Measurements from ENCODE around the gene CCDC190. TPM values are rescaled to one million over a fixed set of nuclear protein-coding genes. Genes with fewer than 3 reads are reported as not detected.

CCDC190 gene
- total RNA-seq, 6 experiments from 2014 or later, result 0.07 to 0.21 (median 0.14) TPM; not detected in 3

DNA sequence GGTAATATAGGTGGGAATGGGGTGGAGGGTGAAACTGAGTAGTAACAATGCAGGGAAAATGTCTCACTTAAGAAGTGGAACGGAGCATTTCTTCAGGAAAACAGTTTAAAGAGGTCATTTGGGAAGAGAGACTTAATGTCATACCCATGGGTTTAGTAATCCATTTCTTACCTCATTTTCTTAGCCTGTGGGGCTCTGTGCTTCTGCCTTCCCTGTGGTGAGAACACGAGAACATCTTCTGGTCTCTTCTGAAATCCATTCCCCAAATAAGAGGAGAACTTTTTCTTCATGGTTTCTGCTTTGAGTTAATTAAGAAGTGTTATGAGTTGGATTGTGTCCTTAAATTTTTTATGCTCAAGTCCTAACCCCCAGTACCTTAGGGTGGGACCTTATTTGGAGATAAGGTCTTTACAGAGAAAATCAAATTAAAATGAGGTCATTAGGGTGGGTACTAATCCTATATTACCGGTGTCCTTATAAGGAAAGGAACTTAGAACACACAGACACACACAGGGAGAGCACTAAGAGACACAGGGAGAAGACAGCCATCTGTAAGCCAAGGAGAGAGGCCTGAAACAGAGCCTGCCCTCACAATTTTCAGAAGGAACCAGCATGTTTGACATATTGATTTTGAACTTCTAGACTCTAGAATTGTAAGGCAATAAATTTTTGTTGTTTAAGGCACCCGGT, 5.4 kb downstream of the CCDC190 start:
- Mint-ChIP-seq H3K27ac (peak overlapping the region; percentile 80), H3K36me3 (ENCODE audit: low read depth) (no peaks in the 10 kb centered on the region), H3K4me3 (peak overlapping the region; percentile 53), H3K4me1 (ENCODE audit: low read depth) (peaks cover 55% of the 10 kb centered on the region), H3K27me3 (ENCODE audit: insufficient read depth) (peaks cover 6% of the 10 kb centered on the region), H3K9me3 (no peaks in the 10 kb centered on the region)
- DNase-seq, result peak; percentile 62
- TF ChIP-seq, protein P1, sequence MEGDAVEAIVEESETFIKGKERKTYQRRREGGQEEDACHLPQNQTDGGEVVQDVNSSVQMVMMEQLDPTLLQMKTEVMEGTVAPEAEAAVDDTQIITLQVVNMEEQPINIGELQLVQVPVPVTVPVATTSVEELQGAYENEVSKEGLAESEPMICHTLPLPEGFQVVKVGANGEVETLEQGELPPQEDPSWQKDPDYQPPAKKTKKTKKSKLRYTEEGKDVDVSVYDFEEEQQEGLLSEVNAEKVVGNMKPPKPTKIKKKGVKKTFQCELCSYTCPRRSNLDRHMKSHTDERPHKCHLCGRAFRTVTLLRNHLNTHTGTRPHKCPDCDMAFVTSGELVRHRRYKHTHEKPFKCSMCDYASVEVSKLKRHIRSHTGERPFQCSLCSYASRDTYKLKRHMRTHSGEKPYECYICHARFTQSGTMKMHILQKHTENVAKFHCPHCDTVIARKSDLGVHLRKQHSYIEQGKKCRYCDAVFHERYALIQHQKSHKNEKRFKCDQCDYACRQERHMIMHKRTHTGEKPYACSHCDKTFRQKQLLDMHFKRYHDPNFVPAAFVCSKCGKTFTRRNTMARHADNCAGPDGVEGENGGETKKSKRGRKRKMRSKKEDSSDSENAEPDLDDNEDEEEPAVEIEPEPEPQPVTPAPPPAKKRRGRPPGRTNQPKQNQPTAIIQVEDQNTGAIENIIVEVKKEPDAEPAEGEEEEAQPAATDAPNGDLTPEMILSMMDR (IDR thresholded peaks at IDR 0.05), result no peak

DNA sequence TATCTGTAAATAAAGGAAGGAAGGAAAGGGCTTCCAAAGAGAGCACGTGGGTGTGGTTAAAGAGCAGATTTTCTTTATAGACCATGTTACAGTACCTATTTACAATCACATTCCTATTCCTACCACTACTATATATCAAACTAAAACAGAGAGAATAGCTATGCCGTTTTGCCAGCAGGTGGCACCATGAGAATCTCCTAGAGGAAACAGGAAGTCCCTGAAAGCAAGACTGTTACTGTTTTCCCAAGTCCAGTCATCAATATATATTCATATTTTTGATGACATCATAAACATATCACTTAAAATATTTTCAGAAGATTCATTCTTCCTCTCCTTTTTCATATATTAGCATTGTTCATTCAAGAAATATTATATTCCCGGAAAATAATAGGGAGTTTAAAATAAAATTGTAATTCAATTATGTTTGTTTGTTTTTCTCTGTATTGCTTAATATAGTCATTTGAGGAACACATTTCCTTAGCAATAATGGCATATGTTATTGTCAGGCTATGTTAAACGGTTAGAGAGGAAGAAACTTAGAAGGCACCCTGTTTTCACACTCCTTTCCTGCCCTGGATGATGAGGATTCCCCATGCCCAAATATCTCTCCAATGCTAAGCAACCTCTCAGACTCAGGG, 6.6 kb downstream of the CCDC190 start:
- DNase-seq, result peak; percentile 72
- TF ChIP-seq, protein P1 (IDR thresholded peaks at IDR 0.05), result peak; percentile 91
- Mint-ChIP-seq H3K27ac (no peak overlapping the region; the same call in 1 of the 2 replicates), H3K9me3 (no peaks in the 10 kb centered on the region), H3K27me3 (ENCODE audit: insufficient read depth) (peaks cover 6% of the 10 kb centered on the region), H3K36me3 (ENCODE audit: low read depth) (no peaks in the 10 kb centered on the region), H3K4me1 (ENCODE audit: low read depth) (peaks cover 55% of the 10 kb centered on the region), H3K4me3 (no peak overlapping the region)

DNA sequence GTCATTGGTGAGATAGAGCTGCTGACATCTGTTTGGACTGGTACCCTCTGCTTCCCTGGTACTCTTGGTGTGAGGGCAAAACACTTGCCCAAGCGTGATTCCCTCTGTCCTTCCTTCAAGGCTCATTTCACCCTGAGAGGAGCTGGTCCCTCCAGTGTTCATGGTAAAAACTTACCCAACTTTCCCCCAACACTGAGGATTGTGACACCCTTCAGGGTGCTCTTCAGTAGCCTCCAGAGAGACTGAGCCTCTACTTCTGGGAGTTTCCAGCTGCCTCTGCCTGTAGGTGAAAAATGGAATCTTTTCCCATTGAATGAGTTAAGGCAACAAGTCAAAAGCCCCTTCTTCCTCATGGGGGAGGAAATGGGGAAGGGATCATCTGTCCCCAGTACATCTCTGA, 9.6 kb downstream of the CCDC190 start:
- Mint-ChIP-seq H3K4me3 (no peak overlapping the region), H3K36me3 (ENCODE audit: low read depth) (no peaks in the 10 kb centered on the region), H3K27me3 (ENCODE audit: insufficient read depth) (peaks cover 8% of the 10 kb centered on the region), H3K9me3 (no peaks in the 10 kb centered on the region), H3K4me1 (ENCODE audit: low read depth) (peaks cover 44% of the 10 kb centered on the region), H3K27ac (no peak overlapping the region)
- TF ChIP-seq, protein P1 (IDR thresholded peaks at IDR 0.05), result no peak
- no peak for DNase-seq

DNA sequence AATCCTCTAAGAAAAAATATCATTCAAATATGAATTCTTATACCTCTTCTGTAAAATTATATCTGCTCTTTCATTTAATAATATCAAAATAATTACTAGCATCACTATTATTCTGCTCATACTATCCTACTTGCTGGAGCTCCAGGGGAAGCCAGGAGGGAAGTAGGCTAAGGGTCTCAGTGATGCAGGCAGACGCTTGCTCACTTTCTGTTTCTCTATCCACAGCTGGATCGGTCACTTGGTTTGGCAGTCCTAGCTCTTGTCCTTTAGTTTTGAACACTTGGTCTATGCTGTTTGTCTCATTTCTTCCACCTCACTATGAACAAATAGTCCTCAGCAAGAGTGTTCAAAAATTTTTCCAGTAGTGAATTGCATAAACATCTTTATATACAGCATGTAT, 11.3 kb downstream of the CCDC190 start:
- no peak for DNase-seq
- peaks cover 42% of the 10 kb centered on the region for H3K4me1 Mint-ChIP-seq (ENCODE audit: low read depth)
- TF ChIP-seq, protein P1 (IDR thresholded peaks at IDR 0.05), result peak; percentile 4; the same call in 1 of the 2 replicates
- H3K27me3 Mint-ChIP-seq (ENCODE audit: insufficient read depth), result peaks cover 8% of the 10 kb centered on the region
- H3K4me3 Mint-ChIP-seq, result no peak overlapping the region
- H3K27ac Mint-ChIP-seq, result no peak overlapping the region
- no peaks in the 10 kb centered on the region for H3K36me3 Mint-ChIP-seq (ENCODE audit: low read depth)
- H3K9me3 Mint-ChIP-seq, result no peaks in the 10 kb centered on the region

DNA sequence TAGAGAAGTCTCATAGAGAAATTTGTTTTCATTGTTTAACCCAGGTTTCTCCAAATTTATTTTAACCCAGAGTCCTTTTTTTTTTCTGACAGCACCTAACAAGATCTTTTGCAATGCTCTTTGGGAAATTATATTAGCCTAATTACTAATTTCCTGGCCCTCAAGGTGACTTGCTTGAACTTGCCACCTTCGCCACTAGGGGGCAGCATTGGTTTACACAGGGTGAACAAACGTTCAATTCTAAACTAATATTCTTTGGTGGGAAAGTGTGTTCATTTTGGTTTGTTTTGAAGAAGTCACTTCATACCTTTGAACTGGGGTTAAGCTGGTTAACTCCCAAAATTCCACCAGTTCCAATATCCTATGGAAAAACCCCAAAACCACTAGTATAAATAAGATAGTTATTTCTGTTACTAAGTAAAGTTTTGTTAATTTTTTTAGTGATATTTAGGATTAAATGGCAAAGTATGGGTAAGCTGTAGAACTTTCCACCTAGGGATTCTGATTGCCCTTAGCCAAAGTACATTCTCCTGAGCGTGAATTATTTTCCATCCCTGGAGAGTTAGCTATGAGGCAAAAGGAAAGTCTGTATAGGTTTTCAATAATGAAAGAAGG, 13.0 kb downstream of the CCDC190 start:
- H3K27me3 Mint-ChIP-seq (ENCODE audit: insufficient read depth), result peaks cover 8% of the 10 kb centered on the region
- TF ChIP-seq, protein P1 (IDR thresholded peaks at IDR 0.05), result peak; percentile 100
- H3K27ac Mint-ChIP-seq, result no peak overlapping the region
- no peak overlapping the region for H3K4me3 Mint-ChIP-seq
- peaks cover 32% of the 10 kb centered on the region for H3K4me1 Mint-ChIP-seq (ENCODE audit: low read depth)
- H3K36me3 Mint-ChIP-seq (ENCODE audit: low read depth), result no peaks in the 10 kb centered on the region
- peak; percentile 57 for DNase-seq
- H3K9me3 Mint-ChIP-seq, result no peaks in the 10 kb centered on the region
